GM21360 (cell line): ENCODE data around the gene CLASP1.

Source experiments
- ATAC-seq: cut with Tn5 transposase; IDR thresholded peaks from one replicate; pipeline ENCODE4 v1.9.1; 2021; ENCODE audit warnings: mild to moderate bottlenecking, moderate library complexity; ENCODE audit not compliant: unreplicated experiment

Gene CLASP1

DNA sequence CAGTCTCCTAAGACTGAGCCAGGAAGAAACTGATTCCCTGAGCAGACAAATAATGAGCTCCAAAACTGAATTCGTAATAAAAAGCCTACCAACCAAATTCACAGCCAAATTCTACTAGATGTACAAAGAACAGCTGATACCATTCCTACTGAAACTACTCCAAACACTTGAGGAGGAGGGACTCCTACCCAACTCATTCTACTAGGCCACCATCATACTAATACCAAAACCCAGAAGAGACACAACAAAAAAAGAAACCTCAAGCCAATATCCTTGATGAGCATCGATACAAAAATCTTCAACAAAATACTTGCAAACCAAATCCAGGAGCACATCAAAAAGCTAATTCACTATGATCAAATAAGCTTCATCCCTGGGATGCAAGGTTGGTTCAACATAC is 98.6 kb downstream of the CLASP1 start:
- no peak for ATAC-seq

DNA sequence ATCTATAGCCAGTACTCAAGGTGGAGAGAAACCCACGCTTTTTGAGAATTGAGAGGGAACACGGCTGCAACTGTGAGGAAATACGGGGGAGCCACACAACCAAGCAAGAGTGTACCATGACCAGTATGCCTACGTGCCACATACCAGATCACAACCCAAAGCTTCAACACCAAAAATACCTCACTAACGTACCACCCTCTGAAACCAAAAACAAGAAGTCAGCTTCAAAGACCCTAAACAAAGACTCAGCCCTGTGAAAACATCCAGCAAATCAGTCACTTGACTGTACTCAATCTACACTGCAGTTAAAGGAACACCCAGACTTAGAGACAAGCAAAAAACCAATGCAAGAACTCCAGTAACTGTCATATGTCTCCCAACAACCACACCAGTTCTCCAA is 101.6 kb downstream of the CLASP1 start:
- ATAC-seq: no peak

DNA sequence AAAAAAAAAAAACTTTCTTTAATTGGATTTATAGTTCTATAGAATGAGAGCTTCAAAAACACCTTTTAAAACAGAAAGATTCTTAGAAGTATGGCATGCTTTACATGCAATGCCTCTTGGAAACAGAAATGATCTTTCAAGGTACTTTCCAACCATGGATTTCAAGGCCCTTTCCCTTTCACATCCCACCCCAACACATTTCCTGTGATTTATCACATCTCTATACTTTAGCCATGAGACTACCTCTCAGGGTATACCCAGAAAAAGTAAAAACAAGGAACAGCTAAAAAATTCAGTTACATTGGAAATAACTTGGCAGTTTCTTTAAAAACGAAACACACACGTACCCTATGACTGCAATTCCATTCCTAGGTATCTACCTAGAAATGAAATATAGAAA is 103.3 kb downstream of the CLASP1 start:
- ATAC-seq: no peak

DNA sequence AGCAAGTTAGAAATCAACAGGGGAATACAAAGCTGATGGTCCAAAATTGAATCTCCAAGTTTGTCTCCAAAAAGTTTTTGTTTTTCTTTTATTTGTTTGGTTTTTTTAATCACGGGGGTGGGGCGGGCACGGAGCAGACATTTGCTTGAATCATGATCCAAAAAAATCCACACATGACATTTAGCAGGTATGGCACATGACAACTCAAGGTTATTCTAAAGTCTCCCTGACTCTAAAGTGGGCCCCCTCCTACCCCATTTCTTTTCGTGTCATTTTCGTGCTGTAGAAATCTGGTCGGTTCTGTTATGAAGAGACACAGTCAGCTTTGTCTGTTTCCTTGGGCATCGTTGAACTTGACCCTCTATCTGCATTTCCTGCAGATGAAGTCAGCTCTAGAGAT is 104.0 kb downstream of the CLASP1 start:
- ATAC-seq: no peak

DNA sequence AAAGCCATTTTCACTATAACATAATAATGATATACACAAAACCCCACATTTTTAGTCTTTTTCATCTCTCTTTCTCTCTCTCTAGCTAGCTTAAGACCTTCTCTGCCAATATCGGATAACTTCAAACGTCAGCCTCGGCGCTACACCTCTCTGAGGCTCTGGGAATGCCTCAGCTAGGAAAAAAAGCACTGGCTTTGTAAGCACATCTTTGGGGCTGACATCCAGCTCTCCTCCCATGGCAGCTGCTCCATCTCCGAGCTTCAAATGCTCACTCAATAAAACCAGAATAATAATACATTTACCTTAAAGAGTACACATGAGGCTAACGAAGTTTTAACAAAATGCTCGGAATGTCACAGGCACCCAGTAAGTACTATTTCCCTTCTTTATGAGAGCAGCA is 107.8 kb downstream of the CLASP1 start:
- ATAC-seq: no peak

DNA sequence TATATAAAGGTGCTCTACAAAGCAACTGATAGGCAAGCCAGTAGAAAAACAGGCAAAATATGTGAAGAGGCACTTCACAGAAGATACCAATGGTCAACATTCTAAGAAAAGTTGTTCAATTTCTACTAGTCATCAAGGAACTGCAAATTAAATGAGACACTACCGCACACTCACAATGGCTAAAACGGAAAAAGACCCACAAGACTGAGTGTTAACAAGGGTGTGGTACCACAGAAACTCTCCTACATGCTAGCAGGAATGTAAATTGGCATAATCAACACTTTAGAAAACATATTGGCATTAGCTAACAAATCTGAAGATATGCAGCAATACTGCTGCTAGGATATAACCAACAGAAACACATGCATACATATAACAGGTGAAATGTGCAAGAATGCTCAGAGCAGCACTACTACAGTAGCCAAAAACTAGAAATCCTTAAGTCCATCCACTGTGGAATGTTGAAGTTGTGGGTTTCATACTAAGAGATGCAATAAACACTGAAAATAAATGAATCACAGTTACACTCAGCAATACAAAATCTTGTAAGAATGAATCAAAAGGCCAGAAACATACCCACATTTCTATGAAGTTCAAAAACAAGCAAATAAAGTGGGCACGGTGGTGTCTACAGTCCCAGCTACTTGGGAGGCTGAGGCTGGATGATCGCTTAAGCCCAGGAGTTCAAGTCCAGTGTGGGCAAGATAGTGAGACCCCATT is 109.4 kb downstream of the CLASP1 start:
- no peak for ATAC-seq

DNA sequence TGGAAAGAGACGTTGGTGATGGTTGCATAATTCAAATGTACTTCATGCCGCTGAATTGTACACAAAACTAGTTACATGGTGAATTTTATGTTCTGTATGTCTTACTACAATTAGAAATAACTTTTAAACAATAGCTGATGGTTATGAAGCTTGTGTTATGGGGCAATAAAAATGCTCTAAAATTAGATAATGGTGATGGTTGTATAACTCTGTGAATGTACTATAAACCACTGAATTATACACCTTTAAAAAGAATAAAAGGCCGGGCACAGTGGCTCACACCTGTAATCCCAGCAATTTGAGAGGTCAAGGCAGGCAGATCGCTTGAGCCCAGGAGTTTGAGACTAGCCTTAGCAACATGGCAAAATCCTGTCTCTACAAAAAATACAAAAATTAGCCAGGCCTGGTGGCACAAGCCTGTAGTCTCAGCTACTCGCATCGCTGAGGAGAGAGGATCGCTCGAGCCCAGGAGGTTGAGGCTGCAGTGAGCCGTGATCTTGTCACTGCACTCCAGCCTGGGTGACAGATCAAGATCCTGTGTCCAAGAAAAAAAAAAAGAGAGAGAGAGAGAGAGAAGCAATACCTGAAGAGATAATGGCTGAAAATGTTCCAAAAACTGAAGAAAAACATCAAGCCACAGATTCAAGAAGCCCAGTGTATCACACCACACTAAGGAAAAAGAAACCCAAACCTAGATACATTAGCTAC is 112.3 kb downstream of the CLASP1 start:
- ATAC-seq: no peak

DNA sequence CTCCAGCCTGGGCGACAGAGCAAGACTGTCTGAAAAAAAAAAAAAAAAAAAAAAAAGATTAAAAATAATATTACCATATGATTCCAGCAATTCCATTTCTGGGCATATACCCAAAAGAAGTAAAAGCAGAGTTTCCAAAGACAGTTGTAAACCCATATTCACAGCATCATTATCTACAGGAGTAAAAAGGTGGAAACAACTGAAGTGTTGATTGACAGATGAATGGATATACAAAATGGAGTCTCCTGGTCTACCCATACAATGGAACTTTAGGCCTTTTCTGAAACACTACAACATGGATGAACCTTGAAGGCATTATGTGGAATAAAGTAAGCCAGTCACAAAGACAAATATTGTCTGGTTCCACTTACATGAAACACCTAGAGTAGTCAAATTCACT is 112.9 kb downstream of the CLASP1 start:
- ATAC-seq: no peak

DNA sequence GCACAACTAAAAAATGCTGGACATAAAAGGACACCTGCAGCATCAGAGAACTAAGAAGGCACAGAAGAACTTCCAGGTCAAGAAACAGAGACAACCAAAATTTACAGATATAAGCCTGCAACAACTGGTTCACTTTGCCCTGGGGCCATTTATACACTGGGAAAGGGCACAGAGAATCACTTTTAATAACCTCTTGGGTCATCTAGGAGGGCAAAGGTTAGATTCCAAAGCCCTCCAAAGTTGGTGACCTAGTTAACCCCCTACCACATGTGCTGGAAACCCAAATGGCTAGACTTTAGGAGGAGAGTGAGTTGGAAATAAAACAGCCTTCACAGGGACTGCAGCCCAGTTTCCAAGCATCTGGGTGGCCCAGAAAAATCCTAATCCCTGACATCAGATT is 115.3 kb downstream of the CLASP1 start:
- ATAC-seq: no peak

DNA sequence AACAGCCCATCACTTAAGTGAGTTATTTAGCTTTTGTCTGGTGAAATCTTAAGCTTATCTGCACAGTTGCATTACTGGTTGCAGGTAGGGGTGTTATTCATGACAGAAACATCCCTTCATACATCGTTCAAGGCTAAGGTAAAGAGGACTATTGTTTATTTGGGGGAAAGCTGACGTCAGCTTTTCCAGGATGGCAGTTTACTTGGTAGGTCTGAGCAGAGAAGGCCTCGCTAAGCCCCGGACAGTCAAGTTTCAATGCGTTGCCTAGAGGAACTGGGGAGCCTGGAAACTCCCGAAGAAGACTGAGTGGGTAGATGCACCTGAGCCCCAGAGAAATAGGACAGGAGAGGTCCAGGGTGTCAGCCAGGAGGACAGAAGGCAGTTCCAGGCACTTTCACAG is 116.4 kb downstream of the CLASP1 start:
- no peak for ATAC-seq

DNA sequence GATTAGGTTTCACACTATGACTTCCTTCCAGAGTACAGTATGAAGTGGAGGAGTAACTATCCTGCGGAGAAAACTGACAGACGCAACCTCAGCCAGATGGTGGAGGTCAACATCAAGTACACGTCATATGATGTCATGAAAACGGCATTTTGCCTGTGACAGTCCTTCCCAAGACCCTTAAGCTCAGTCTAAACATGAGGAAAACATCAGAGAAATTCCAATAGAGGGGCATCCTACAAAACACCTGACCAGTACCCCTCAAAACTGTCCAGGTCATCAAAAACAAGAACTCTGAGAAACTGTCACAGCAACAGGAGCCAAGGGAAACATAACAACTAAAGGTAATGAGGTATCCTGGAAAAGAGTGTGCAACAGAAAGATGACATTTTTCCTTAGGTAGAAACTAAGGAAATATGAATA is 116.9 kb downstream of the CLASP1 start:
- no peak for ATAC-seq

DNA sequence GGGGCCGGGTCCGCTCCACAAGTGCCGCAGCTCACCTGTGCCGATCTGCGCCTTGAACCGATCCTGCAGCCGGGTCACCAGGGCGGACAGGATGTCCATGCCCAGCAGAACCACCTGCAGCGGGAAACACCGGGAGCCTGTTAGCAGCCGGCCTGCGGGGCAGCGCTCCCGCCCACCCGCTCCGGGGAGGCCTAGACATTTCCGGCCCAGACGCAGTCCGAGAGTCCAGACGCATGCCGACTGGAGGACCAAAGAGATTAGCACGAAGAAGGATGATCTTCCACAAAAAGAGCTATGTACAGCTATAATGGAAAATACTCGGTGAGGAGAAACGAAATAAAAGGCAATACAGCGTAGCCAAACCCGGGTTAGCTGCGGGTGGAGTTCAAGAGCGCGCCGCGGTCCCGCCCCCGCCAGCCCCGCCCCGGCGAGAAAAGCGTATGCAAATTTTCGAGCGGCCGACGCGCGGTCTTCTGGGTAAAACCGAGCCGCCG is 119.0 kb downstream of the CLASP1 start:
- ATAC-seq: peak; percentile 50

DNA sequence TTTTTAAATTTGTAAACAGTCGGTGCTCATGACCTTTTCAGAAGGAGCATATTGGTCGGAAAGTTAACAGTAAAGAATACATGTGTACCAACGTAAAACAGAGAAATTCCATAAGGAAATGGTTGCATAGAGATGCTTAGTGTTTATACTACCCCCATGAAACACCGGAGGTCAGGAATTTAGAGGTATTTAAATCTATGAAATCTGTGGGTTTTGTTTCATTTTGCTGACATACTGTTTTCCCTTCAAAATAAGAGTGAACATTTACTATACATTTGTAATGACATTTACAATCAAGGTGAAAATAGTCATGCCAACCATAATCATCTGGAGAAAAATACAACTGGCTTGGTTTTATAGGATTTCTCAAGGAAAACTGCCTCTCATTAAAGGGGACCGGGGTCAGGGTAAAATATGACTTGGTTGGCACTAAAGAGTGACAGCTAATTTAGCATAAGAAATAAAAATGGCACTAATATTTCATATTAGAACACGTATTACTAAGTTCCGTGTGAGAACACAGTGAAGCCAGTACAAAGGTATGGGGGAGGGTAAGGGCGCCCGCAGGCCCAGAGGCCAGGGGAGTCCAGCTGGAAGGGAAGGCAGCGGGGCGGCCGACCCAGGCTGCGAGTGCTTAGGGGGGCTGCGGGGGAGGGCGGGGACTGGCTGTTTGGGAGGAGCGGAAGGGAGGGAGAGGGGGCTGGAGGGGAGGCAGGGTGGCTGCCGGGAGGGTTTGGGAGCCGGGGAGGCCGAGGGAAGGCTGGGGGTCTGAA is 119.6 kb downstream of the CLASP1 start:
- ATAC-seq: peak; percentile 2

DNA sequence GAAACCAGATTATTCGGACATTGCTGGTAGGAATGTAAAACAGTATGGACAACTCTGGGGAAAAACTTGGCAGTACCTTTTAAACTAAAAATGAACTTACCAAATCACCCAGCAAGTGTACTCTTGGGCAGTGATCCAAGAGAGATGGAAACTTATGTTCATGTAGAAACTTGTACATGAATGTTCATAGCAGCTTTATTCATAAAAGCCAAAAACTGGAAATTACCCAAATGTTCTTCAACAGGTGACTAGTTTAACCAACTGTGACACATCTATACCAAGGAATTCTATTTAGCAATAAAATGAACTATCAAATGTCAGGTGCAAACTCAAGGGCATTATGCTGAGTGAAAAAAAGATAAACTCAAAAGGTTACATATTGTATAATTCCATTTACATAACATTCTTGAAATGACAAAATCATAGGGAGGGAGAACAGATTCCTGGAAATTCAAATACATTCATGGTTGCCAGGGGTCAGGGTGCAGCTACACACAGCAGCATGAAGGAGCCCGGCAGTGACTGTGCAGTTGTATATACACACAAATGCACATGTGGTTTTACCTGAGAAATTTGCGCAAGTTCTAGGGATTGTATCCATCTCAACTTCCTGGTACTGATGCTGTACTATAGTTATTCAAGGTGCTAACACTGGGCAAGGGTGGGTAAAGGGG is 122.1 kb downstream of the CLASP1 start:
- ATAC-seq: no peak

DNA sequence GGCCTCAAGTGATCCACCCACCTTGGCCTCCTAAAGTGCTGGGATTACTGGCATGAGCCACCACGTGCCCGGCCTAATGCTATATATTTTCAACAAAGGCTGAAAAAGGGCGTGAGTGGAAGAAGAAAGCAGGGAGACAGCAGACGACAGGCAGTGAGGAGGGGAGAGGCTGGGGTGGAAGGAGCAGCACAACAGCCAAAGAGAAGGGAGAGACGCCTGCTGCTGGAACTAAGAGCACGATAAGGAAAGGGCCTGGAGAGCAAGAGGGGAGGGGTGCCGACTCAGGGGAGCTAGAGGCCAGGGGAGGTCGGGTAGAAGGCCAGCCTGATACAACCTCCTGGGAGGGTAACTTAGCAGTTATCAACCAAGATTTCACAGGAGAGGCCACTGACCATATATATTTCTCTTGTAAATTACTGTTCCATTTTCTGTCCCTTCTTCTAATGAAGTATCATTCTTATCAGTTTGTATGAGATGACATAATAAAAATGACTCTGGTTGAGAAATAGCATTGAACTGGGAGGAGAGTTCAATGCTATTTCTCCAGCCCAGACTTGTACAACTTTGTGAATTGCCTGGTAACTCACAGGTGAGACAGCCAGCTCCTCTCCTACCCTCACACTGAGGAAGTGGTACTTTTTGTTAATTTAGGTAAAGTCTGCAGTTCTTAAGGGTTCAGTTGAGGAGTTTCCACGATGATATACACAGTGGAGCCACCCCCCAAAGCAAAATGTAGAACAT is 124.4 kb downstream of the CLASP1 start:
- ATAC-seq: no peak

DNA sequence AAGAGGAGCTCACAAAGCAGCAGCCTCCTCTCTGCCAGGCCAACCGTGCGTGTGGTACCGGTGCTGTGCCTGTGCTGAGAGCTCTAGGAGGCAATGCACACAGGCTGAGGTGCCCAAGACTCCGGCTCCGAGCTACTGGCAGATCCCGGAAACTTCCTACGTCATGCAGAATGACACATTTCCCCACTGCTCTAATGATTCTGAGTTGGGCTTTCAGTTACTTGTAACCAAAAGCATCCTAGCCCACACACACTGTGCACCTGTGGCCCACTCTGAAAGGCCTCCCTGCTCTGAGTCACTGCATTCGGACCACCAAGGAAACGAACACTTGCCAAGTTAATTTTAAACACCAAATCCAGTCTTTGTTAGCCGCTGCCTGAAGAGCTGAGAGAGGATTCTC is 127.9 kb downstream of the CLASP1 start:
- no peak for ATAC-seq

DNA sequence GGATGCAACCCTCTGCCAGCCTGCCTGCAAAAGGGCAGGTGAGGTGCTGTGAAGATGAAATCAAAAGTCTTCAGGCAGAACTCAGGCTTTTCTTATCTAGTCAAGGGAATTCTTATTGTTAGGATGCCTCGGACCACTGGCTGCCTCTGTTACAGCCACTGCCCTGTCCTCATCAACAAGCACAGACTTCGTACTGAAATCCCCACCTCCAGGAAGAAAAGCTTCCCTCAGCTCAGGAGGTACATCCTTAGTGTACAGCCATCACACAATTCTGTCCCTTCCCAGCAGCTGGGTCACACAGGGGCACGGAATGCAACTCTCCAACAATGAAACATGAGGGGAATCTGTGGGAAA is 128.6 kb downstream of the CLASP1 start:
- ATAC-seq: no peak

DNA sequence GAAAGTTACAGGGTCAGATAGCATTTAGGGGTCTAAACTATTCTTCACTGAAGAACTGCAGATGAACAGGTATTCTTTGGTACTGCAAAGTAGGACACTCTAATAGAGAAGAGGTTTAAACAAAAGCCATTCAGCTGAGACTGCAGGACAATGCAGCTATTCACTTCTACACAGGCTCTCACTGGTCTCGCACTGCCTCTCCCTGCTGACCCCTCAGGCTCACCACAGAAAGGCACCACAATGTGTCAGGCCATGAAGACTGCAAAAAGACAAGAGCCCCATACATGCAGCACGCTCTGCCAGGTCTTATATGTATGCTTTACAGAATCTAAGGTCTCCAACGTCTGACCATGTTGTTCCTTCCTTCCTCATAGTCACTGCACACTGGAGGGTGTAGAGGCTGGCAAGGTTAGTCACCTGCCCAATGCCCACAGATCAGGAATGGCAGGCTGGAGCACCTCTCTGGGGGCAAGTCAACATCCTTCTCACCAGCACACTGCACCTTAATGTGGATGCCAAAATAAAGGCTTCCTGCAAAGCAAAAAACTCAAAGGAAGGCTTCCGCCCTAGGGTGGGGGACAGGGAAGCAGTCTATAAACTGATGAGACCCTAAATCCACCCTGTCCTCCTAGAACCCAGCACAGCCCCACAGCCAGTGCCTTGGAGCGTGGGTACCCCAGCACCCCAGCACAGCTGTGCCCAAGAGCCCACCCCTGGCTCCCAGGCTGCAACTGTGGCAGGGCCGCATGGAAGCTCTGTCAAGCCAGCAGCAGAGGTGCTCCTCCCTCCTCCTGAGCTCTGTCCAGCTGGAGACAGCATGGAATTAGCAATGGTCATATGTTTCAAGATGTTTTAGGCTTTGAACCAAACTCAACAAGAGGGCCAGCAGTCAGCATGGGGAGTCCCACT is 129.3 kb downstream of the CLASP1 start:
- no peak for ATAC-seq

DNA sequence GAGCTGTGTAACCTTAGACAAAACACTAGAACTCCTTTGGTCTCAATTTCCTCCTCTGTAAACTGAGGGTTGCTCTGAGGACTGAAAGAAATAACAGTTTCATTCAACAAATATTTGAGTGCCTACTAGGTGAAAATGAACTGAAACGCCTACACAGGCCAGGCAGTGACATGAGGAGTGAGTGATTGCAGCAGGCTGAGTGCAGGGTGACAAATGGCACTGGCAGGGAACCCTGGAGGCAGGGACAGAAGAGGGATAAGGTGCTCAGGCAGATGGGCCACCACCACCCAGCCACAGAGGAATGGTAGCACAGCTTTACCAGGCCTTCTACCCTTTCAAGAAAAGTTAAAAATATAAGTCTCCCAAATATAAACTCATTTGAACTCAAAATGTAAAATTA is 130.1 kb downstream of the CLASP1 start:
- ATAC-seq: no peak
